Vagina (tissue), 2 donors: Measurements from ENCODE around the gene FGA. TPM values are rescaled to one million over a fixed set of nuclear protein-coding genes. Genes with fewer than 3 reads are reported as not detected.

Experiments
- DNase-seq, 2 donors: peaks; one replicate each; pipeline ENCODE4 v3.0.0-alpha.2; 2017; ENCODE audit errors: extremely low spot score in 2 of 2
- H3K27ac ChIP-seq: fragments of 200-600 bp; sonication (generic); one replicate; pipeline ENCODE4 v1.5.1; 2019
- H3K27me3 ChIP-seq: fragments of 200-600 bp; sonication (generic); one replicate; pipeline ENCODE4 v1.5.1; 2019
- H3K36me3 ChIP-seq, 2 donors: fragments of 200-600 bp; sonication (generic); one replicate each; pipeline ENCODE4 v1.5.1; 2017 to 2019
- H3K4me1 ChIP-seq: fragments of 200-600 bp; sonication (generic); one replicate; pipeline ENCODE4 v1.5.1; 2019
- H3K4me3 ChIP-seq, 2 donors: fragments of 200-600 bp; sonication (generic); 1 replicate in 1 of 2; 2 replicates in 1 of 2; pipeline ENCODE4 v1.5.1; 2016 to 2019
- H3K9me3 ChIP-seq: fragments of 200-600 bp; sonication (generic); one replicate; pipeline ENCODE4 v1.5.1; 2019
- CTCF ChIP-seq, 3 experiments: fragments of 450-650 bp in 2 of 3; fragments of 200-600 bp in 1 of 3; sonication (generic) in 1 of 3; IDR thresholded peaks; one replicate each; pipeline ENCODE4 v1.5.1; 2017 to 2019; ENCODE audit warnings: antibody characterized with exemption in 3 of 3, mild to moderate bottlenecking in 2 of 3, moderate library complexity in 2 of 3
- POLR2A ChIP-seq, 2 donors: fragments of 450-650 bp; IDR thresholded peaks; one replicate each; pipeline ENCODE4 v1.6.1; 2017; ENCODE audit warnings: antibody characterized with exemption in 2 of 2, mild to moderate bottlenecking in 2 of 2, moderate library complexity in 2 of 2
- POLR2AphosphoS5 ChIP-seq, 2 donors: sonication (generic); formaldehyde crosslinking; IDR thresholded peaks; one replicate each; pipeline ENCODE4 v1.9.0; 2017; ENCODE audit warnings: antibody characterized with exemption in 2 of 2, mild to moderate bottlenecking in 2 of 2, low read depth in 1 of 2; ENCODE audit not compliant: insufficient read depth in 1 of 2
- intact Hi-C: fragments of 100-400 bp; cut with DNase I; formaldehyde crosslinking; loops from one replicate; pipeline ENCODE4 v1.15.1; 2023
- total RNA-seq: library from RNA; depleted of rRNA; stranded (reverse); fragments of >200 nt; gene quantifications from one replicate; pipeline ENCODE4 v1.2.3, GENCODE V29; 2016

The FGA gene
- total RNA-seq, 1 donor from 2014 or later, result not detected

GRCh38 chr4:154614306-154614705, 23.8 kb upstream of the FGA start:
- no peak for DNase-seq
- H3K4me3 ChIP-seq, result no peak overlapping the region
- H3K4me1 ChIP-seq, result no peaks in the 10 kb centered on the region
- intact Hi-C loops, result no loop called here
- no peaks in the 10 kb centered on the region for H3K36me3 ChIP-seq
- no peak overlapping the region for H3K27ac ChIP-seq
- H3K27me3 ChIP-seq, result no peaks in the 10 kb centered on the region
- no peak for TF ChIP-seq POLR2A (IDR thresholded peaks at IDR 0.05)
- no peak for TF ChIP-seq POLR2AphosphoS5 (IDR thresholded peaks at IDR 0.05; ENCODE audit: insufficient read depth in 1 of 2, low read depth in 1 of 2)
- H3K9me3 ChIP-seq, result no peaks in the 10 kb centered on the region

GRCh38 chr4:154612472-154613414, 22.2 kb upstream of the FGA start, which contains the start of gene FGG:
FGG (minus strand) TSS chr4:154612656; CDS start chr4:154612609, 47 bp downstream.
- DNase-seq, result no peak
- H3K36me3 ChIP-seq, result no peaks in the 10 kb centered on the region
- no peaks in the 10 kb centered on the region for H3K4me1 ChIP-seq
- no peak within 1 kb of the TSS for H3K4me3 ChIP-seq
- no peak for TF ChIP-seq CTCF (IDR thresholded peaks at IDR 0.05)
- no peak for TF ChIP-seq POLR2A (IDR thresholded peaks at IDR 0.05)
- no peak for TF ChIP-seq POLR2AphosphoS5 (IDR thresholded peaks at IDR 0.05; ENCODE audit: insufficient read depth in 1 of 2, low read depth in 1 of 2)
- no peak within 1 kb of the TSS for H3K27ac ChIP-seq
- no peaks in the 10 kb centered on the region for H3K9me3 ChIP-seq
- intact Hi-C loops, result no loop called here
- no peaks in the 10 kb centered on the region for H3K27me3 ChIP-seq

- intact Hi-C loops, result no loop called here
- no peak for DNase-seq
- Histone ChIP-seq H3K9me3 (no peaks in the 10 kb centered on the region), H3K4me1 (no peaks in the 10 kb centered on the region), H3K27ac (no peak overlapping the region), H3K4me3 (no peak overlapping the region), H3K36me3 (no peaks in the 10 kb centered on the region), H3K27me3 (no peaks in the 10 kb centered on the region)
- TF ChIP-seq POLR2A (IDR thresholded peaks at IDR 0.05), result no peak
These were observed 21.3 kb upstream of the FGA start for GRCh38 chr4:154611833-154612232.

- intact Hi-C loops, result no loop called here
- H3K27me3 ChIP-seq, result no peaks in the 10 kb centered on the region
- H3K27ac ChIP-seq, result no peak overlapping the region
- no peak for TF ChIP-seq CTCF (IDR thresholded peaks at IDR 0.05)
- no peak for TF ChIP-seq POLR2AphosphoS5 (IDR thresholded peaks at IDR 0.05; ENCODE audit: insufficient read depth in 1 of 2, low read depth in 1 of 2)
- TF ChIP-seq POLR2A (IDR thresholded peaks at IDR 0.05), result no peak
- H3K9me3 ChIP-seq, result no peaks in the 10 kb centered on the region
- no peaks in the 10 kb centered on the region for H3K36me3 ChIP-seq
- no peak overlapping the region for H3K4me3 ChIP-seq
- no peak for DNase-seq
- no peaks in the 10 kb centered on the region for H3K4me1 ChIP-seq
These were observed 20.0 kb upstream of the FGA start for GRCh38 chr4:154610582-154610981.

GRCh38 chr4:154609532-154609931, 19.0 kb upstream of the FGA start:
- no peak for TF ChIP-seq CTCF (IDR thresholded peaks at IDR 0.05)
- TF ChIP-seq POLR2A (IDR thresholded peaks at IDR 0.05), result no peak
- no peak for TF ChIP-seq POLR2AphosphoS5 (IDR thresholded peaks at IDR 0.05; ENCODE audit: insufficient read depth in 1 of 2, low read depth in 1 of 2)
- no peak overlapping the region for H3K27ac ChIP-seq
- DNase-seq, result no peak
- intact Hi-C loops, result no loop called here
- H3K4me3 ChIP-seq, result no peak overlapping the region
- no peaks in the 10 kb centered on the region for H3K4me1 ChIP-seq
- H3K9me3 ChIP-seq, result no peaks in the 10 kb centered on the region
- no peaks in the 10 kb centered on the region for H3K36me3 ChIP-seq
- H3K27me3 ChIP-seq, result no peaks in the 10 kb centered on the region
